Dendritic cell treated with granulocyte-macrophage colony-stimulating factor and Interleukin-4, amounts not matched to agents 40 ng/mL and 50 ng/mL, for 4 days (primary cell): ENCODE results near the gene ADGRL1.
"Not testable (repeated sequence)": the region's sequence is repeated elsewhere in the genome, so short reads cannot be mapped to it uniquely, and the experiment has no call there.

Source experiments
- H3K27ac Mint-ChIP-seq: one replicate; pipeline ENCODE4 v1.8.0; 2022; ENCODE audit warnings: mild to moderate bottlenecking, mixed read lengths
- H3K27me3 Mint-ChIP-seq: one replicate; pipeline ENCODE4 v1.8.0; 2022; ENCODE audit warnings: mild to moderate bottlenecking, mixed read lengths
- H3K36me3 Mint-ChIP-seq: one replicate; pipeline ENCODE4 v1.8.0; 2022; ENCODE audit warnings: low read depth, mixed read lengths
- H3K4me1 Mint-ChIP-seq: one replicate; pipeline ENCODE4 v1.8.0; 2022; ENCODE audit warnings: low read depth, mixed read lengths
- H3K4me3 Mint-ChIP-seq: one replicate; pipeline ENCODE4 v1.8.0; 2022; ENCODE audit warnings: mild to moderate bottlenecking, moderate library complexity, mixed read lengths
- H3K9me3 Mint-ChIP-seq: one replicate; pipeline ENCODE4 v1.8.0; 2022; ENCODE audit warnings: mixed read lengths
- intact Hi-C: fragments of 100-400 bp; cut with micrococcal nuclease; formaldehyde crosslinking; loops from one replicate; pipeline ENCODE4 v1.15.0; 2022

The ADGRL1 gene

GRCh38 chr19:14189415-14189814 is 16.6 kb downstream of the ADGRL1 start:
- Mint-ChIP-seq H3K27me3 (peaks cover 16% of the 10 kb centered on the region), H3K27ac (no peak overlapping the region), H3K4me3 (no peak overlapping the region), H3K36me3 (no peaks in the 10 kb centered on the region), H3K4me1 (peaks cover 24% of the 10 kb centered on the region), H3K9me3 (no peaks in the 10 kb centered on the region)
- intact Hi-C loops, result no loop called here

- intact Hi-C loops, H3K36me3 Mint-ChIP-seq, H3K4me3 Mint-ChIP-seq, H3K9me3 Mint-ChIP-seq, H3K27ac Mint-ChIP-seq: not testable (repeated sequence)
- H3K27me3 Mint-ChIP-seq, result peaks cover 20% of the 10 kb centered on the region
- peaks cover 24% of the 10 kb centered on the region for H3K4me1 Mint-ChIP-seq
Measured at GRCh38 chr19:14188086-14188485, 17.9 kb downstream of the ADGRL1 start.

- no peaks in the 10 kb centered on the region for H3K36me3 Mint-ChIP-seq
- intact Hi-C loops, result no loop called here
- H3K27me3 Mint-ChIP-seq, result peaks cover 20% of the 10 kb centered on the region
- H3K9me3 Mint-ChIP-seq, result no peaks in the 10 kb centered on the region
- H3K4me3 Mint-ChIP-seq, result no peak overlapping the region
- H3K4me1 Mint-ChIP-seq, result peaks cover 24% of the 10 kb centered on the region
- H3K27ac Mint-ChIP-seq, result no peak overlapping the region
Measured at GRCh38 chr19:14187561-14187960, 18.4 kb downstream of the ADGRL1 start.

- Mint-ChIP-seq H3K4me1 (peaks cover 21% of the 10 kb centered on the region), H3K27me3 (peaks cover 20% of the 10 kb centered on the region)
- intact Hi-C loops, H3K4me3 Mint-ChIP-seq, H3K9me3 Mint-ChIP-seq, H3K36me3 Mint-ChIP-seq, H3K27ac Mint-ChIP-seq: not testable (repeated sequence)
Measured at GRCh38 chr19:14186684-14187083, 19.3 kb downstream of the ADGRL1 start.

- H3K27ac Mint-ChIP-seq, H3K4me3 Mint-ChIP-seq, H3K36me3 Mint-ChIP-seq, intact Hi-C loops, H3K9me3 Mint-ChIP-seq: not testable (repeated sequence)
- Mint-ChIP-seq H3K4me1 (peaks cover 12% of the 10 kb centered on the region), H3K27me3 (peaks cover 20% of the 10 kb centered on the region)
Measured at GRCh38 chr19:14185691-14186090, 20.3 kb downstream of the ADGRL1 start.

GRCh38 chr19:14185158-14185557 is 20.8 kb downstream of the ADGRL1 start:
- no peaks in the 10 kb centered on the region for H3K9me3 Mint-ChIP-seq
- H3K27ac Mint-ChIP-seq, result no peak overlapping the region
- intact Hi-C loops, result no loop called here
- H3K36me3 Mint-ChIP-seq, result no peaks in the 10 kb centered on the region
- no peak overlapping the region for H3K4me3 Mint-ChIP-seq
- peaks cover 20% of the 10 kb centered on the region for H3K27me3 Mint-ChIP-seq
- H3K4me1 Mint-ChIP-seq, result peaks cover 12% of the 10 kb centered on the region

- intact Hi-C loops, result no loop called here
- H3K36me3 Mint-ChIP-seq, result no peaks in the 10 kb centered on the region
- H3K9me3 Mint-ChIP-seq, result no peaks in the 10 kb centered on the region
- peaks cover 12% of the 10 kb centered on the region for H3K4me1 Mint-ChIP-seq
- peaks cover 20% of the 10 kb centered on the region for H3K27me3 Mint-ChIP-seq
- no peak overlapping the region for H3K4me3 Mint-ChIP-seq
- no peak overlapping the region for H3K27ac Mint-ChIP-seq
Measured at GRCh38 chr19:14183741-14184350, 22.1 kb downstream of the ADGRL1 start.

- Mint-ChIP-seq H3K4me1 (peaks cover 3% of the 10 kb centered on the region), H3K4me3 (no peak overlapping the region), H3K36me3 (no peaks in the 10 kb centered on the region), H3K9me3 (no peaks in the 10 kb centered on the region), H3K27ac (no peak overlapping the region), H3K27me3 (peaks cover 15% of the 10 kb centered on the region)
- intact Hi-C loops, result no loop called here
Measured at GRCh38 chr19:14182476-14182875, 23.5 kb downstream of the ADGRL1 start.

GRCh38 chr19:14181906-14182305 is 24.1 kb downstream of the ADGRL1 start:
- H3K4me1 Mint-ChIP-seq, result no peaks in the 10 kb centered on the region
- H3K4me3 Mint-ChIP-seq, result no peak overlapping the region
- H3K9me3 Mint-ChIP-seq, result no peaks in the 10 kb centered on the region
- peaks cover 12% of the 10 kb centered on the region for H3K27me3 Mint-ChIP-seq
- no peaks in the 10 kb centered on the region for H3K36me3 Mint-ChIP-seq
- no peak overlapping the region for H3K27ac Mint-ChIP-seq
- intact Hi-C loops, result no loop called here

- H3K27ac Mint-ChIP-seq, intact Hi-C loops, H3K4me3 Mint-ChIP-seq, H3K36me3 Mint-ChIP-seq, H3K9me3 Mint-ChIP-seq, H3K27me3 Mint-ChIP-seq, H3K4me1 Mint-ChIP-seq: not testable (repeated sequence)
Measured at GRCh38 chr19:14181199-14181598, 24.8 kb downstream of the ADGRL1 start.

- Mint-ChIP-seq H3K27me3 (no peaks in the 10 kb centered on the region), H3K27ac (no peak overlapping the region), H3K36me3 (peaks cover 7% of the 10 kb centered on the region), H3K4me3 (no peak overlapping the region), H3K9me3 (no peaks in the 10 kb centered on the region), H3K4me1 (no peaks in the 10 kb centered on the region)
- intact Hi-C loops, result no loop called here
Measured at GRCh38 chr19:14177496-14178074, 28.4 kb downstream of the ADGRL1 start.

- no peaks in the 10 kb centered on the region for H3K27me3 Mint-ChIP-seq
- no peaks in the 10 kb centered on the region for H3K4me1 Mint-ChIP-seq
- H3K4me3 Mint-ChIP-seq, result no peak overlapping the region
- H3K36me3 Mint-ChIP-seq, result peaks cover 16% of the 10 kb centered on the region
- H3K9me3 Mint-ChIP-seq, result peaks cover 9% of the 10 kb centered on the region
- H3K27ac Mint-ChIP-seq, result no peak overlapping the region
- intact Hi-C loops, result no loop called here
Measured at GRCh38 chr19:14175351-14175792, 30.6 kb downstream of the ADGRL1 start.

GRCh38 chr19:14174883-14175282 is 31.1 kb downstream of the ADGRL1 start:
- H3K27ac Mint-ChIP-seq, result no peak overlapping the region
- peaks cover 2% of the 10 kb centered on the region for H3K27me3 Mint-ChIP-seq
- no peaks in the 10 kb centered on the region for H3K4me1 Mint-ChIP-seq
- no peak overlapping the region for H3K4me3 Mint-ChIP-seq
- H3K9me3 Mint-ChIP-seq, result peaks cover 10% of the 10 kb centered on the region
- intact Hi-C loops, result no loop called here
- peaks cover 21% of the 10 kb centered on the region for H3K36me3 Mint-ChIP-seq

- Mint-ChIP-seq H3K27ac (no peak overlapping the region), H3K4me1 (peaks cover 39% of the 10 kb centered on the region), H3K9me3 (peaks cover 10% of the 10 kb centered on the region), H3K4me3 (no peak overlapping the region), H3K36me3 (peaks cover 15% of the 10 kb centered on the region), H3K27me3 (peaks cover 26% of the 10 kb centered on the region)
- intact Hi-C loops, result no loop called here
Measured at GRCh38 chr19:14168993-14169392, 37.0 kb downstream of the ADGRL1 start.
